Endothelial cell of umbilical vein (primary cell): ENCODE results near the gene LMO4. TPM values are rescaled to one million over a fixed set of nuclear protein-coding genes. Genes with fewer than 3 reads are reported as not detected.

Source experiments
- BruUV-seq: library from RNA; stranded (reverse); fragments of 400-500 nt; replicated peaks from 2 replicates; lab custom pipeline; 2021; lab: Mats Ljungman, UMichigan
- CTCF ChIA-PET: fragments of 300-600, 350-600 bp; sonication (Branson Sonifier 250); formaldehyde crosslinking; loops from one replicate; lab custom pipeline; 2021; ENCODE audit warnings: antibody characterized with exemption, inconsistent platforms; lab: Charles Lee
- POLR2A ChIA-PET: fragments of 300-600, 350-600 bp; sonication (Branson Sonifier 250); formaldehyde crosslinking; loops from one replicate; lab custom pipeline; 2021; ENCODE audit warnings: antibody characterized with exemption, inconsistent platforms; lab: Charles Lee
- DNase-seq: peaks from one replicate; pipeline ENCODE4 v3.0.0-alpha.2; 2011; ENCODE audit warnings: low read depth, low spot score
- FAIRE-seq: peaks from 2 replicates; lab custom pipeline; 2011; peaks lifted over from hg19 to GRCh38; lab: Jason Lieb, UNC
- H2AFZ ChIP-seq: 2 replicates; pipeline ENCODE4 v1.6.0; 2012; ENCODE audit warnings: low read depth, low read length, control low read depth, inconsistent platforms
- H3K27ac ChIP-seq: 2 replicates; pipeline ENCODE4 v1.5.1; 2011; ENCODE audit warnings: low read depth, mild to moderate bottlenecking, control low read depth, low read length, moderate library complexity; ENCODE audit not compliant: insufficient read depth
- H3K27me3 ChIP-seq, 2 experiments: 2 replicates each; pipeline versions ENCODE4 v1.6.0 to v1.6.1; 2011; ENCODE audit warnings: low read length in 2 of 2, mixed read lengths in 1 of 2; ENCODE audit not compliant: control insufficient read depth in 2 of 2, insufficient read depth in 2 of 2
- H3K36me3 ChIP-seq, 2 experiments: 2 replicates in 1 of 2; 3 replicates in 1 of 2; pipeline ENCODE4 v1.5.1; 2011; ENCODE audit warnings: low read length in 2 of 2, mild to moderate bottlenecking in 1 of 2, moderate library complexity in 1 of 2; ENCODE audit not compliant: control insufficient read depth in 2 of 2, insufficient read depth in 2 of 2; ENCODE audit errors: extremely low read depth in 1 of 2
- H3K4me1 ChIP-seq: 3 replicates; pipeline ENCODE4 v1.5.1; 2011; ENCODE audit warnings: mild to moderate bottlenecking, low read length; ENCODE audit not compliant: control insufficient read depth, insufficient read depth; ENCODE audit errors: extremely low read depth
- H3K4me2 ChIP-seq: 2 replicates; pipeline ENCODE4 v1.6.1; 2011; ENCODE audit warnings: low read length, control low read depth, mixed read lengths; ENCODE audit not compliant: insufficient read depth
- H3K4me3 ChIP-seq, 3 experiments: fragments of 200-600 bp in 1 of 3; sonication (generic), shearing (Covaris generic) in 1 of 3; replicated peaks in 1 of 3; 2 replicates each; pipeline ENCODE4 v1.5.1; 2011 to 2016; ENCODE audit warnings: control low read depth in 3 of 3, low read length in 3 of 3, mild to moderate bottlenecking in 2 of 3, inconsistent platforms in 1 of 3, low read depth in 1 of 3, moderate library complexity in 1 of 3; ENCODE audit not compliant: insufficient read depth in 1 of 3
- H3K79me2 ChIP-seq: 2 replicates; pipeline ENCODE4 v1.6.0; 2012; ENCODE audit warnings: low read length, inconsistent platforms; ENCODE audit not compliant: control insufficient read depth, insufficient read depth
- H3K9ac ChIP-seq: replicated peaks from 2 replicates; pipeline ENCODE3; 2011; ENCODE audit warnings: low read length, control low read depth; ENCODE audit not compliant: insufficient read depth; ENCODE audit errors: extremely low read depth
- H3K9me1 ChIP-seq: replicated peaks from 3 replicates; pipeline ENCODE4 v1.6.0; 2011; ENCODE audit warnings: mild to moderate bottlenecking, low read length; ENCODE audit not compliant: control insufficient read depth, insufficient read depth; ENCODE audit errors: extremely low read depth
- H3K9me3 ChIP-seq: replicated peaks from 2 replicates; pipeline ENCODE4 v1.5.1; 2012; ENCODE audit warnings: low read length, inconsistent platforms; ENCODE audit not compliant: control insufficient read depth, insufficient read depth
- H4K20me1 ChIP-seq: replicated peaks from 2 replicates; pipeline ENCODE3; 2011; ENCODE audit warnings: mild to moderate bottlenecking, low read length; ENCODE audit not compliant: control insufficient read depth, insufficient read depth; ENCODE audit errors: extremely low read depth
- CTCF ChIP-seq, 2 donors: IDR thresholded peaks; 1 replicate in 1 of 2; 2 replicates in 1 of 2; pipeline ENCODE4 v1.5.1; 2011; ENCODE audit warnings: low read length in 2 of 2, mild to moderate bottlenecking in 2 of 2, moderate library complexity in 2 of 2, control low read depth in 1 of 2, inconsistent platforms in 1 of 2, low read depth in 1 of 2; ENCODE audit not compliant: insufficient read depth in 1 of 2; ENCODE audit errors: extremely low read depth in 1 of 2
- FOS ChIP-seq: IDR thresholded peaks from 2 replicates; pipeline ENCODE4 v1.6.1; 2011; ENCODE audit warnings: mild to moderate bottlenecking, low read length, moderate library complexity, borderline replicate concordance; ENCODE audit not compliant: insufficient read depth
- JUN ChIP-seq: IDR thresholded peaks from 2 replicates; pipeline ENCODE4 v1.6.1; 2011; ENCODE audit warnings: borderline replicate concordance, low read depth; ENCODE audit not compliant: insufficient read length, insufficient read depth
- MYC ChIP-seq: IDR thresholded peaks from one replicate; pipeline ENCODE4 v1.6.1; 2011; ENCODE audit warnings: mild to moderate bottlenecking, low read depth, low read length
- POLR2A ChIP-seq: IDR thresholded peaks from 2 replicates; pipeline ENCODE4 v1.6.1; 2012; ENCODE audit warnings: low read depth, mild to moderate bottlenecking, control low read depth, low read length
- POLR2AphosphoS5 ChIP-seq: IDR thresholded peaks from 2 replicates; pipeline ENCODE4 v1.6.1; 2012; ENCODE audit warnings: low read depth, mild to moderate bottlenecking, control low read depth, low read length, moderate library complexity; ENCODE audit not compliant: insufficient read depth
- dilution Hi-C: fragments of 300-500 bp; cut with MboI; formaldehyde crosslinking; loops from one replicate; pipeline ENCODE4 v1.15.0; 2019; ENCODE audit warnings: low sequenced_read_pairs; ENCODE audit not compliant: extremely low pct_ligation_motif_present
- intact Hi-C: fragments of 100-400 bp; cut with micrococcal nuclease; formaldehyde crosslinking; loops from one replicate; pipeline ENCODE4 v1.10.0; 2022
- polyA plus RNA-seq, 4 experiments: library from polyadenylated mRNA; depleted of rRNA in 3 of 4; stranded (reverse) in 3 of 4; unstranded in 1 of 4; fragments of >200 nt; gene quantifications; 2 replicates each; pipeline versions ENCODE4 v1.2.1 to v1.2.3, GENCODE V29; 2011 to 2012; ENCODE audit warnings: missing spikeins in 1 of 4
- total RNA-seq: library from RNA; stranded (reverse); gene quantifications from 2 replicates; pipeline ENCODE4 v1.2.3, GENCODE V29; 2021

The LMO4 gene
- total and polyA plus RNA-seq, 2 donors (not counting 3 experiments of a cell fraction or from before 2014, with no cell fraction given), result 24.8 to 36.6 TPM

- Histone ChIP-seq H3K27ac (peak overlapping the region; percentile 31), H3K4me2 (peak overlapping the region; percentile 86), H2AFZ (peak overlapping the region; percentile 76), H3K4me3 (peak overlapping the region; percentile 37 to 86 (median 64)), H3K4me1 (peaks cover 22% of the 10 kb centered on the region), H3K9me1 (no peaks in the 10 kb centered on the region), H3K79me2 (peaks cover 23% of the 10 kb centered on the region), H3K27me3 (no peaks in the 10 kb centered on the region), H3K36me3 (no peaks in the 10 kb centered on the region), H3K9ac (peak overlapping the region; percentile 53), H3K9me3 (no peaks in the 10 kb centered on the region), H4K20me1 (no peaks in the 10 kb centered on the region)
- FAIRE-seq (peak; percentile 71), DNase-seq (peak; percentile 67)
- dilution Hi-C loops (no loop called here), intact Hi-C loops (loop anchor here (2.0 to 10.0 kb wide), 2 partner anchors 417 to 1553 kb away; partner anchors contain the start of genes HS2ST1 and SELENOF)
- BruUV-seq, result no TSS peak
- POLR2A ChIA-PET, result no interaction called here
- TF ChIP-seq POLR2AphosphoS5 (peak; percentile 59), POLR2A (peak; percentile 33), FOS (peak; percentile 28), CTCF (IDR thresholded peaks at IDR 0.05; ENCODE audit: extremely low read depth in 1 of 2, insufficient read depth in 1 of 2, low read depth in 1 of 2, low read length in 2 of 2) (peak in 1 of 2 donors; percentile 31), MYC (no peak), JUN (no peak)
- CTCF ChIA-PET, result interaction anchor here (0.9 to 1.6 kb wide), 5 partner anchors 10 to 730 kb away, joined by 3 to 4 read pairs (median 3); no protein-coding TSS in a partner anchor
Observed at GRCh38 chr1:87331365-87332241, 2.9 kb downstream of the LMO4 start.
